NK-92 (cell line): ENCODE data around the gene NATD1.

Source experiments
- DNase-seq: peaks from one replicate; lab custom pipeline; 2025; ENCODE audit not compliant: unreplicated experiment; lab: John Stamatoyannopoulos, UW

Gene NATD1

GRCh38 chr17:21252796-21253645 is at the start of gene NATD1:
Gene NATD1, minus strand, starts transcription at chr17:21253410. Its CDS starts 146 bp downstream, at chr17:21253264.
- DNase-seq, result no peak

GRCh38 chr17:21301593-21302550 is 48.7 kb upstream of the NATD1 start:
- no peak for DNase-seq

- no peak for DNase-seq
These were observed 47.7 kb upstream of the NATD1 start for GRCh38 chr17:21300601-21301571.

- no peak for DNase-seq
These were observed 46.9 kb upstream of the NATD1 start for GRCh38 chr17:21299981-21300600.

GRCh38 chr17:21298983-21299519 is 45.8 kb upstream of the NATD1 start:
- DNase-seq, result no peak

GRCh38 chr17:21298056-21298982 is 45.1 kb upstream of the NATD1 start:
- no peak for DNase-seq

- no peak for DNase-seq
These were observed 44.4 kb upstream of the NATD1 start for GRCh38 chr17:21297597-21297996.

- DNase-seq, result no peak
These were observed 43.9 kb upstream of the NATD1 start for GRCh38 chr17:21297026-21297520.

- no peak for DNase-seq
These were observed 43.2 kb upstream of the NATD1 start for GRCh38 chr17:21296097-21297025.

- no peak for DNase-seq
These were observed 42.1 kb upstream of the NATD1 start for GRCh38 chr17:21295036-21295952.

- no peak for DNase-seq
These were observed 41.3 kb upstream of the NATD1 start for GRCh38 chr17:21294321-21295035.

GRCh38 chr17:21293831-21294210 is 40.6 kb upstream of the NATD1 start:
- no peak for DNase-seq

- no peak for DNase-seq
These were observed 39.9 kb upstream of the NATD1 start for GRCh38 chr17:21292867-21293830.

- DNase-seq, result no peak
These were observed 38.7 kb upstream of the NATD1 start for GRCh38 chr17:21291862-21292261.

GRCh38 chr17:21291357-21291756 is 38.1 kb upstream of the NATD1 start:
- no peak for DNase-seq
